Mononuclear cell (primary cell): ENCODE results near the gene DNAJC8. TPM values are rescaled to one million over a fixed set of nuclear protein-coding genes. Genes with fewer than 3 reads are reported as not detected.

Source experiments
- total RNA-seq: library from RNA; depleted of rRNA; stranded (reverse); fragments of >200 nt; gene quantifications from one replicate; pipeline ENCODE4 v1.2.3, GENCODE V29; 2012

The DNAJC8 gene
- total RNA-seq, 1 donor: 61.5 TPM

Other genes starting within 250 kb of the DNAJC8 start
- gene EYA3, start 144.4 kb downstream of the DNAJC8 start, total RNA-seq: 8.7 TPM
- 16.3 TPM for gene PTAFR, start 56.3 kb downstream of the DNAJC8 start, total RNA-seq
- 48.2 TPM for gene ATP5IF1, start 3.1 kb upstream of the DNAJC8 start, total RNA-seq
- 10.1 TPM for gene SESN2, start 26.5 kb upstream of the DNAJC8 start, total RNA-seq
- 3.7 TPM for gene MED18, start 96.0 kb upstream of the DNAJC8 start, total RNA-seq
- gene PHACTR4, start 136.7 kb upstream of the DNAJC8 start, total RNA-seq: 14.1 TPM